ACHN (cell line): ENCODE measurements around the gene ZP2.
"Not testable (repeated sequence)": the region's sequence is repeated elsewhere in the genome, so short reads cannot be mapped to it uniquely, and the experiment has no call there.

Experiments used
- DNase-seq: peaks from one replicate; pipeline ENCODE4 v3.0.0-alpha.2; 2015
- in situ Hi-C: cut with HindIII; loops from 2 replicates; pipeline ENCODE4 v1.10.0; 2017; ENCODE audit warnings: low sequenced_read_pairs, low pct_ligation_motif_present, low pct_unique_long_range_greater_than_20kb

ZP2 gene

GRCh38 chr16:21211486-21211885 lies at the start of gene ZP2:
TSS of gene ZP2 (minus strand) at chr16:21211574. CDS start at chr16:21211547, 27 bp downstream.
- in situ Hi-C loops, result no loop called here
- no peak for DNase-seq

GRCh38 chr16:21257284-21257683 lies 45.9 kb upstream of the ZP2 start:
- no peak for DNase-seq

GRCh38 chr16:21256636-21257035 lies 45.3 kb upstream of the ZP2 start:
- in situ Hi-C loops, result no loop called here
- DNase-seq, result no peak

More at GRCh38 chr16:21257284-21257683, 45.9 kb upstream of the ZP2 start:
- in situ Hi-C loops, result no loop called here

- no peak for DNase-seq
- in situ Hi-C loops, result no loop called here
Observed at GRCh38 chr16:21253470-21253869, 42.1 kb upstream of the ZP2 start.

GRCh38 chr16:21250072-21250923 lies 38.9 kb upstream of the ZP2 start:
- no peak for DNase-seq
- in situ Hi-C loops, result no loop called here

- in situ Hi-C loops, DNase-seq: not testable (repeated sequence)
Observed at GRCh38 chr16:21248179-21248578, 36.8 kb upstream of the ZP2 start.

GRCh38 chr16:21244518-21245215 lies 33.3 kb upstream of the ZP2 start:
- no peak for DNase-seq
- in situ Hi-C loops, result no loop called here

- in situ Hi-C loops, result no loop called here
- DNase-seq, result no peak
Observed at GRCh38 chr16:21242756-21243155, 31.4 kb upstream of the ZP2 start.

- no peak for DNase-seq
- in situ Hi-C loops, result no loop called here
Observed at GRCh38 chr16:21239646-21240045, 28.3 kb upstream of the ZP2 start.

GRCh38 chr16:21236831-21237230 lies 25.5 kb upstream of the ZP2 start:
- in situ Hi-C loops, result no loop called here
- DNase-seq, result no peak

GRCh38 chr16:21235199-21235585 lies 23.8 kb upstream of the ZP2 start:
- in situ Hi-C loops, result no loop called here
- no peak for DNase-seq

- in situ Hi-C loops, result no loop called here
- no peak for DNase-seq
Observed at GRCh38 chr16:21233521-21234150, 22.3 kb upstream of the ZP2 start, which contains the start of gene ANKS4B. TSS of gene ANKS4B (plus strand) at chr16:21233699. CDS start at chr16:21233738, 39 bp downstream.

- in situ Hi-C loops, result no loop called here
- DNase-seq, result no peak
Observed at GRCh38 chr16:21233045-21233520, 21.7 kb upstream of the ZP2 start.

GRCh38 chr16:21228361-21228872 lies 17.0 kb upstream of the ZP2 start:
- DNase-seq, result no peak
- in situ Hi-C loops, result no loop called here

- no peak for DNase-seq
- in situ Hi-C loops, result no loop called here
Observed at GRCh38 chr16:21227866-21228265, 16.5 kb upstream of the ZP2 start.

- in situ Hi-C loops, result no loop called here
- no peak for DNase-seq
Observed at GRCh38 chr16:21226749-21227148, 15.4 kb upstream of the ZP2 start.

GRCh38 chr16:21224800-21225199 lies 13.4 kb upstream of the ZP2 start:
- in situ Hi-C loops, result no loop called here
- DNase-seq, result no peak

- in situ Hi-C loops, result no loop called here
- no peak for DNase-seq
Observed at GRCh38 chr16:21223787-21224186, 12.4 kb upstream of the ZP2 start.
